Smooth muscle cell (in vitro differentiated cells): ENCODE measurements around the gene ERN1. TPM values are rescaled to one million over a fixed set of nuclear protein-coding genes. Genes with fewer than 3 reads are reported as not detected.
A peak's percentile ranks its signal among the peaks of the same experiment; 100 is the strongest.

ENCODE experiments used
- DNase-seq: peaks from one replicate; lab custom pipeline; 2025; ENCODE audit not compliant: unreplicated experiment; lab: John Stamatoyannopoulos, UW
- H2AFZ ChIP-seq: fragments of 200-600 bp; sonication (generic); 2 replicates; pipeline ENCODE4 v1.6.0; 2016; ENCODE audit warnings: antibody characterized with exemption, low read depth, mild to moderate bottlenecking
- H3F3A ChIP-seq: fragments of 200-600 bp; sonication (generic); 2 replicates; pipeline ENCODE4 v1.6.0; 2017; ENCODE audit warnings: antibody characterized with exemption, low read depth
- H3K27ac ChIP-seq: fragments of 200-600 bp; sonication (generic); 2 replicates; pipeline ENCODE4 v1.5.1; 2016; ENCODE audit warnings: low read depth, mild to moderate bottlenecking
- H3K27me3 ChIP-seq: fragments of 200-600 bp; sonication (generic); 2 replicates; pipeline ENCODE4 v1.6.1; 2016; ENCODE audit warnings: low read depth, mild to moderate bottlenecking
- H3K36me3 ChIP-seq: fragments of 200-600 bp; sonication (generic); 2 replicates; pipeline ENCODE4 v1.5.1; 2016; ENCODE audit warnings: low read depth
- H3K4me1 ChIP-seq: fragments of 200-600 bp; sonication (generic); 2 replicates; pipeline ENCODE4 v1.5.1; 2016; ENCODE audit warnings: low read depth
- H3K4me2 ChIP-seq: fragments of 200-600 bp; sonication (generic); 2 replicates; pipeline ENCODE4 v1.6.0; 2016; ENCODE audit warnings: mild to moderate bottlenecking
- H3K4me3 ChIP-seq: fragments of 200-600 bp; sonication (generic); 2 replicates; pipeline ENCODE4 v1.5.1; 2016; ENCODE audit warnings: mild to moderate bottlenecking
- H3K79me2 ChIP-seq: fragments of 200-600 bp; sonication (generic); 2 replicates; pipeline ENCODE4 v1.6.0; 2016; ENCODE audit warnings: low read depth, mild to moderate bottlenecking
- H3K9ac ChIP-seq: fragments of 200-600 bp; sonication (generic); 2 replicates; pipeline ENCODE4 v1.6.0; 2016; ENCODE audit warnings: low read depth
- H3K9me3 ChIP-seq: fragments of 200-600 bp; sonication (generic); replicated peaks from 2 replicates; pipeline ENCODE4 v1.5.1; 2016; ENCODE audit warnings: low read depth
- H4K20me1 ChIP-seq: fragments of 200-600 bp; sonication (generic); 2 replicates; pipeline ENCODE4 v1.6.0; 2016; ENCODE audit warnings: low read depth
- WGBS: methylation state at CpG from one replicate; pipeline ENCODE4 v1.1.7; 2016; ENCODE audit warnings: low lambda C conversion rate; 5-methylcytosine and 5-hydroxymethylcytosine counted together
- polyA plus RNA-seq: library from polyadenylated mRNA; unstranded; fragments of >200 nt; fragmentation: Nextera tagmentation; extraction: Ambion mirVana; gene quantifications from 2 replicates; pipeline ENCODE4 v1.2.1, GENCODE V29; 2016
- total RNA-seq: library from RNA; depleted of rRNA; stranded (reverse); fragments of >200 nt; gene quantifications from 2 replicates; pipeline ENCODE4 v1.2.3, GENCODE V29; 2014
- TF ChIP-seq, protein P1 (sequence below): fragments of 200-600 bp; sonication (generic); IDR thresholded peaks from 2 replicates; pipeline ENCODE4 v1.5.1; 2017; ENCODE audit warnings: borderline replicate concordance, mild to moderate bottlenecking, antibody characterized with exemption; ENCODE audit not compliant: insufficient read depth, poor library complexity, severe bottlenecking

The ERN1 gene
- total and polyA plus RNA-seq, 2 experiments from 2014 or later = 8.6 to 9.0 TPM

GRCh38 chr17:64134216-64134970 is 4.4 kb upstream of the ERN1 start:
- no peak overlapping the region for H3K4me2 ChIP-seq
- H4K20me1 ChIP-seq = no peaks in the 10 kb centered on the region
- no peaks in the 10 kb centered on the region for H3K27me3 ChIP-seq
- no peaks in the 10 kb centered on the region for H3F3A ChIP-seq
- H2AFZ ChIP-seq = no peak overlapping the region
- H3K27ac ChIP-seq = no peak overlapping the region
- TF ChIP-seq, protein P1, sequence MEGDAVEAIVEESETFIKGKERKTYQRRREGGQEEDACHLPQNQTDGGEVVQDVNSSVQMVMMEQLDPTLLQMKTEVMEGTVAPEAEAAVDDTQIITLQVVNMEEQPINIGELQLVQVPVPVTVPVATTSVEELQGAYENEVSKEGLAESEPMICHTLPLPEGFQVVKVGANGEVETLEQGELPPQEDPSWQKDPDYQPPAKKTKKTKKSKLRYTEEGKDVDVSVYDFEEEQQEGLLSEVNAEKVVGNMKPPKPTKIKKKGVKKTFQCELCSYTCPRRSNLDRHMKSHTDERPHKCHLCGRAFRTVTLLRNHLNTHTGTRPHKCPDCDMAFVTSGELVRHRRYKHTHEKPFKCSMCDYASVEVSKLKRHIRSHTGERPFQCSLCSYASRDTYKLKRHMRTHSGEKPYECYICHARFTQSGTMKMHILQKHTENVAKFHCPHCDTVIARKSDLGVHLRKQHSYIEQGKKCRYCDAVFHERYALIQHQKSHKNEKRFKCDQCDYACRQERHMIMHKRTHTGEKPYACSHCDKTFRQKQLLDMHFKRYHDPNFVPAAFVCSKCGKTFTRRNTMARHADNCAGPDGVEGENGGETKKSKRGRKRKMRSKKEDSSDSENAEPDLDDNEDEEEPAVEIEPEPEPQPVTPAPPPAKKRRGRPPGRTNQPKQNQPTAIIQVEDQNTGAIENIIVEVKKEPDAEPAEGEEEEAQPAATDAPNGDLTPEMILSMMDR = no peak
- H3K36me3 ChIP-seq = no peaks in the 10 kb centered on the region
- H3K79me2 ChIP-seq = no peaks in the 10 kb centered on the region
- WGBS = 84% methylated on average over 6 of the region's 6 CpGs
- no peak overlapping the region for H3K4me3 ChIP-seq
- H3K9ac ChIP-seq = no peak overlapping the region
- H3K9me3 ChIP-seq = no peaks in the 10 kb centered on the region
- no peak for DNase-seq
- no peaks in the 10 kb centered on the region for H3K4me1 ChIP-seq

DNA sequence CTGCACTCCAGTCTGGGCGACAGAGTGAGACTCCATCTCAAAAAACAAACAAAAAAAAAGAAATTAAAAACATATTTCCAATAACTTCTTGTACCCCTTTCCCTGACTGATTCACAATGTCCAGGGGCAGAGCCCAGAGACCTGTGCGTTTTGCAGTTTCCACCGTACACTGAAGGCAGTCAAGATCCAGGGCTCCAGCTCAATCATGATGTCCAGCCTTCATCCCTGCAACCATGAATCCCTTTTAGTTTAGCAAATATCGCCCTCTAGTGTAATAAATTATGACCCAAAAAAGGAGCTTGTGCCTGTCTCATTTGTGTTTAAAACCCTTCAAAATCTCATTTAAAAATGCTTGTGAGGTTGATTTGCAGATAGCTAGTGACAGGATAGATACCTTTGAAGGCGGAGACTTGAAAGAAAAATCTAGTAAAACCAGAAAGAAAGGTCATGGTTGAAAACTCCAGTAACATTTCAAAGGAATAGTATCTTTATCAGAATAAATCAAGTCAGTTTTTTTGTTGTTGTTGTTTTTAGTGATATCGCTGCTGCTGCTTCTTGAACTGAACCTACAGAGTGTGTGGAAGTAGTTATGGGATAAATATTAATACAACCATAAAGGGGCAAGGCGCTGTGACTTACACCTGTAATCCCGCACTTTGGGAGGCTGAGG is 3.7 kb upstream of the ERN1 start:
- H3K79me2 ChIP-seq = peaks cover 5% of the 10 kb centered on the region
- no peak overlapping the region for H3K4me2 ChIP-seq
- peaks cover 5% of the 10 kb centered on the region for H4K20me1 ChIP-seq
- WGBS = 46% methylated on average over 8 of the region's 8 CpGs
- TF ChIP-seq, protein P1 = peak; percentile 78
- H3F3A ChIP-seq = no peaks in the 10 kb centered on the region
- no peak overlapping the region for H3K9ac ChIP-seq
- DNase-seq = no peak
- H3K4me1 ChIP-seq = peaks cover 5% of the 10 kb centered on the region
- H2AFZ ChIP-seq = no peak overlapping the region
- no peak overlapping the region for H3K4me3 ChIP-seq
- no peak overlapping the region for H3K27ac ChIP-seq
- H3K9me3 ChIP-seq = no peaks in the 10 kb centered on the region
- H3K36me3 ChIP-seq = no peaks in the 10 kb centered on the region
- H3K27me3 ChIP-seq = no peaks in the 10 kb centered on the region

GRCh38 chr17:64131606-64132270 is 1.8 kb upstream of the ERN1 start:
- peaks cover 6% of the 10 kb centered on the region for H3K4me1 ChIP-seq
- TF ChIP-seq, protein P1 = no peak
- no peaks in the 10 kb centered on the region for H3K9me3 ChIP-seq
- no peak overlapping the region for H3K4me3 ChIP-seq
- no peaks in the 10 kb centered on the region for H3K36me3 ChIP-seq
- no peaks in the 10 kb centered on the region for H3K27me3 ChIP-seq
- H4K20me1 ChIP-seq = peaks cover 17% of the 10 kb centered on the region
- no peak overlapping the region for H3K4me2 ChIP-seq
- H3K79me2 ChIP-seq = peaks cover 22% of the 10 kb centered on the region
- DNase-seq = no peak
- H2AFZ ChIP-seq = no peak overlapping the region
- no peaks in the 10 kb centered on the region for H3F3A ChIP-seq
- no peak overlapping the region for H3K27ac ChIP-seq
- H3K9ac ChIP-seq = no peak overlapping the region
- 87% methylated on average over 5 of the region's 5 CpGs for WGBS
